ENCODE data around the gene KCNQ2.

- TF ChIP-seq CTCF (IDR thresholded peaks at IDR 0.05) (no peak), EZH2 (IDR thresholded peaks at IDR 0.05) (no peak), EZH2phosphoT487 (IDR thresholded peaks at IDR 0.05) (no peak)
Measured at GRCh38 chr20:63368151-63368550, 104.3 kb downstream of the KCNQ2 start.
